NCI-H146 (cell line): ENCODE results near the gene AQP12B.

Experiments
- DNase-seq: peaks from one replicate; lab custom pipeline; 2025; lab: John Stamatoyannopoulos, UW

The AQP12B gene

DNA sequence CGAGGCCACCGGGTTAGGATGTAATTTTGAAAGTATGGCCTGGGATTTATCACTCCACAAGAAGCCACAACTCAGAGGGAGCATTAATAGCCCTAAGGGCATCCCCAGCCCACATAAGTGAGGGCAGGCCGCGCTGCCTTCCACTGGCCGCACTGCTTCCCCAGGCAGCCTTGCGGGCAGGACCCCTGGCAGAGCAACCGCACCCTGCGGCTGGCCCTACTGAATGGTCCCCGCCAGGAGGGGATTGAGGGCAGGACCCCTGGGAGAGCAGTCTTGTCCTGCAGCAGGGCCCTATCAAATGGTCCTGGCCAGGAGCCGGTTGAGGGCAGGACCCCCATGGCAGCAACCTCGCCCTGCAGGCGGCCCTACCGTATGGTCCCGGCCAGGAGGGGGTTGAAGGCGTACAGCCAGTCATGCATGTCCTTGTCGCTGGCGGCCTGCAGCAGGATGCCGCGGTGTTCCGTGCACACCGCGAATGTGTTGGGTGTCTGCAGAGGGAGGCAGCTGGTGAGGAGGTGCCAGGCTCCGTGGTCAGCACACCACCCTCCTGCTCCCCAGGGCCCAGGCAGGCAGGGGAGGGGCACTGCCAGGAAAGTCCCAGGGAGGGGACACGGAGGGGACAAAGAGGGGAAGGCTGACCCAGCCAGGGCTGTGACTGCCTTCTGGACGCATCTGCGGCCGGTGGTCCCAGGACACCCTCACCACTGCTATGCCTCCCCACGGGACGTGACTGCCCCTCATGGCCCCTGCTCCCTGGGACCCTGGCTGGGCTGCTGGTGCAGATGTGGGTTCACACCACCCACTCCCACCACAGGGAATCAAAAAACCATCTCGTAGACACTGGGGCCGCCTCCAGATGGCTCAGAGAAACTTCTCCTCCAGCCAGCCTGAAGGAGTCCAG, 35.2 kb upstream of the AQP12B start:
- no peak for DNase-seq

DNA sequence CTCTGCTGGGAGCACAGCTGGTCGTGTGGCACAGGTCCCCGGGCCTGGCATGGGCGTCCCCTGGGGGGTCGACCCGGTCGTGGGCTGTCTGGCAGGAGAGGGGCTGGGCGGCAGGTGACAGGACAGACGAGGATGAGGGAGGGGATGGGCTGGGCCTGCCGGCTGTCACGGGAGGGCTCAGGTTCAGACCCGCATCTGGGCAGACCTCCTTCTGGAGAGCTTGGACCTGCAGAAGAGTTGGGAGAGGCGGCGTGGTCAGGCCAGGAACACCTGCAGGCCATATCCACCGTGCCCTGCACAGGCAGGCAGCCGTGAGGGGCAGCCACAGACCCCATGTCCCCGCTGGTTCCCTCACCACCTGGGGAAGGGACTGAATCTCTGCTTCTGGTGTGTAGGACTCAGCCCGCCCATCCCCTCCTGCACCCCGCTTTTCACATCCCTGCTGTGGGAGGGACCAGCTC, 34.5 kb upstream of the AQP12B start:
- no peak for DNase-seq

GRCh38 chr2:240716130-240716798, 33.6 kb upstream of the AQP12B start:
- DNase-seq, result no peak

DNA sequence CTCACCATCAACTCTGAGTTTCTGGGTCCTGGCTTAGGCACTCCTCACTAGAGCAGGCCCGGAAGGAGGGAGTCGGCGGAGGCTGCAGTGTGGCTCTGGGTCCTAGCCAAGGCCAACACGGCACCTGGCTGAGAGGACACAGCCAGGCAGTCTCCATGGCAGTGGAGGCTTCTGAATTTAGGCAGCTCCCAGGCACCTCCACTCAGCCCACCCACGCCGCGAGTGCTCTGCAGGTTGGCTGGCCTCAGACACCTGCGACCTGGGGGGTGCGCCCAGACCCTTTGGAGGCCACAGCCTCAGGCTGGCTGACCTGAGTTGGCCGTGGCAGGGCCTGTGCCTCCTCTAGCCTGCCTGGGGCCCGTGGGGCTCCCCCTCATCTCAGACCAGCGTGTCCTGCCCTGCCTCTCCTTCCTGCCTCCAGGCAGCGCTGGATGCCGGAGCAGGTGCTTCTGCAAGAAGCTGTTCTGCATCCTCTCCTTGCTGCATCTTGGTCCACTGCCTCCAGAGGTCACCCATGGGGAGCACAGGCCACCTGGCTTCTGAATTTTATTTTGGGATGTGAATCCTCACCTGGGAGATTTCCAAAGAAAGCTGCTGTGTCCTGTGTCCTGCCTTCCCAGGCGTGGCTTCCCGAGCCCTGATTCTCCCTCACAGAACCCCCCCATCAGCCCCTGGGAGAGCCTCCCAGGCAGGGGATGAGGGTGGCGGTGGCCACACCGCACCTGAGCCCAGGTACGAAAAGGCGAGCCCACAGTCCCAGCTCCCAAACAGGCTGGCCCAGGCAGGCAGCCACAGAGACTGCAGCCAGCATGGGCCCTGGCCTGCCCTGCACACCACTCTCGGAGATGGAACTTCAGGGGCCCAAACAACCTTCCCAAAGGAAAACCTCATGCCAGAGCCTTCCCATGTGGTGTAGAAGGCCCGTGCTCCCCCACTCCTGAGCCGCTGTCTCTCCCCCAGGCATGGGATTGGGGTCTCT, 32.4 kb upstream of the AQP12B start:
- DNase-seq, result no peak

DNA sequence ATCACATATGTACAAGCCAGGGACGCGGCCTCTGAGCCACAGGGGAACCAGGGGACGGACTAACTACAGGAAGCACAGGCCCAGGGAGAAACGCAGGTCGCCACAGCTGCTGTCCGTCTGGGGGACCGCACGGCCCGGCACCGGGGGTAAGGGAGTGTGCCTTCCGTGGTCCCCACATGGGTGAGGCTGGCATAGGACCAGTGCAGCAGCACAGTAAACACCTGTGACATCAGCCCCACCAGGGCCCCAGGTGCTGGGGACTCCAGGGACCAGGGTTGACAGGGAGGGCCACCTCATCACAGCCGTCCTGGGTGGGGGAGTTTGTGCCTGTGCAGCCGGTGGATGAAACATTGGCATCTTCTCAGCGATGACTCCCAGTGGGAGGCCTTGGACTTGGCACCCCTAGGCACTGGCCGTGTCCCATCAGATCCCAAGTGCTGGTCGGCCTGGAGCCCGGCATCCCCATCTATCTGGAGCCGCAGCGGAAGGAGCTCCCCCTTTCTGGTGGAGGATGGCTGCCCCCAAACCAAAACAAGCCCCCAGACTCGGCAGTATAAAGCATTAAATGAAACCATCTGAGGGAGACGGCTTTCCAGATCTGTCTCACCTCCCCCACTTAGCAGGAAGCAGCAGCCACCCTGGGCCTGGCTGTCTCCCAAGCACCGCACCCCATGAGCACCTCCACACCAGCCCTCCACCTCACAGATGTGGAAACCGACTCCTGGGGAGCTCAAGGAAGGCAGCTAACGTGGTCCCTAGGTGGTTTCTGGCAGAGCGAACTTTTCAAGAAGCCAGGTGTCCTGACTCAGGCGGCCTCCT, 31.5 kb upstream of the AQP12B start:
- DNase-seq, result no peak

GRCh38 chr2:240713071-240713927, 30.6 kb upstream of the AQP12B start:
- no peak for DNase-seq

GRCh38 chr2:240712121-240712520, 29.4 kb upstream of the AQP12B start:
- no peak for DNase-seq

GRCh38 chr2:240711701-240712100, 29.0 kb upstream of the AQP12B start:
- no peak for DNase-seq

- no peak for DNase-seq
Observed at GRCh38 chr2:240711296-240711695, 28.6 kb upstream of the AQP12B start.

DNA sequence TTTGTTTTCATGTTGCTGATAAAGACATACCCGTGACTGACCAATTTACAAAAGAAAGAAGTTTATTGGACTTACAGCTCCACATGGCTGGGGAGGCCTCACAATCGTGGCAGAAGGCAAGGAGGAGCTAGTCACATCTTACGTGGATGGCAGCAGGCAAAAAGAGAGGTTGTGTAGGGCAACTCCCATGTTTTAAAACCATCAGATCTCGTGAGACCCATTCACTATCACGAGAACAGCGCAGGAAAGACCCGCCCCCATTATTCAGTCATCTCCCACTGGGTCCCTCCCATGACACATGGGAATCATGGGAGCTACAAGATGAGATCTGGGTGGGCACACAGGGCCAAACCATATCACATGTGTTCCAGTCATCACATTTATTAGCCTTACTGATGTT, 25.8 kb upstream of the AQP12B start:
- DNase-seq, result no peak

GRCh38 chr2:240707821-240708220, 25.1 kb upstream of the AQP12B start:
- DNase-seq, result no peak

DNA sequence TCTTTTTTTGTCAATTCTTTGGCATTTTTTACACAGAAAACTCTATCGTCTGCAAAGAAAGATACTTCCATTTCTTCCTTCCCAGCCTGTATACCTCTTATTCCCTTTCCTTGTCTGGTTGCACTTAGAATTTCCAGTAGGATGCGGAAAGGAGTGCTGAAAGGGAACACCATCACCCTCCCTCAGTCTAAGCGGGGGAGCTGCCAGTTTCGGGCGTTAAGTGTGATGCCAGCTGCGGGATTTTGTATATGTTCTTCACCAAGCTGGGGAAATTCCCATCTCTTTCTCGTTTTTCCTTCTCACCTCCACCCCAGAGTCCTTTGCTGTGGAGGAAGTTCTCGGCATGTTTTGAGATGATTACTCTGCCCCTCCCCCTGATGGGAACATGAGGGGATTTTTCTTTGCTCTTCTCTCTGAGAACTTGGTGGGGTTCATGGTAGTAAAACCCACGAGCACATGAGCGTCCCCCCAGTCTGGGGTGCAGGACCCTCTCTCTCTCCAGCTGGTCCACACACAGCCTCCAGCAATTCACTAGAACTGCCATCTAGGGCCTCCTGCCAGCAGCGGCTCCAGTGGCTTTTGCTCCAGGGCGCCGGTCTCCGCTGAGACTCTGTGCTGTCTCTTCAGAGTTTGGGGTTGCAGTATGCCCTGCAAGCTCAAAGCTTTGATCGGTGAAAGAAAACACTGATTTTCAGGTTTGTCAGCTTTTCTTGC, 24.5 kb upstream of the AQP12B start:
- DNase-seq, result no peak

DNA sequence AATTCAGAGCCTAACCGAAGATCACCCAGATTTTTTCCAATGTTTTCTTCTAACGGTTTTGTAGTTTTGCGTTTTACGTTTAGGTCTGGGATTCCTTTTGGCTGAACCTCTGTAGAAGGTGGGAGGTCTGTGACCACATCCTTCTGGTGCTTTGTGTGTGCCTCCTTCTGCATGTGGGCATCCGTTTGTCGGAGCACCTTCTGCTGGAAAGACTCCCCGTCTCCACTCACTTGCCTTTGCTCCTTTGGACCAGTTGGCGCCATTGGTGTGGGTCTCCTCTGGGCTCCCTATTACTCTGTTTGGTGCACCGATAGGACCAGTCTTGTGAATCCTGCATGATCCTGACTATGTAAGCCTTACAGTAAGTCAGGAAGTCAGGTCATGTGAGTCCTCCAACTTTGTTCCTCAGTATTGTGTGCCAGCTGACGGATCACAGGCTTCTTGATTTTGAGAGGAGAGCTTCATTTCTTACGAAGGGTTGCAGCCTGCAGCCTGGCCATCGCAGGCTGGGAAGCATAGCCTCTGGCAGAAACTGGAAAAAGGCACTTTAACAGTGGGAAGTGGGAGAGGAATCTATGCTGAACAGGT, 22.6 kb upstream of the AQP12B start:
- DNase-seq, result no peak

DNA sequence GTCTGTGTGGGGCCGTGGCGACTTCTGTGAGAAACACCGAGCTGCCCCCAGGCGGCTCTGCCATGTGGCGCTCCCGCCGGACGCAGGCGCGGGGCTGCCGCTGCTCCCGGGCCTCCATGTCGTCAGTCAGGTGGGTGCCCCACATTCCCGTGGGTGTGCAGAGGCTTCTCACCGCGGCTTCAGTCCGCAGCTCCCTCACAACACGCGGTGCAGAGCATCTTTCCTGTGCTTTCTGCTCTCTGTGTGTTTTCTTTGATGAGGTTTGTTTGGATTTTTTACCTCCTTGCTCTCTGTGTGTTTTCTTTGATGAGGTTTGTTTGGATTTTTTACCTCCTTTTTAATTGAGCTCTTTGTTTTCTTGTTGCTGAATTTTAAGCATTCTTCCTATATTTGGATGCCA, 22.0 kb upstream of the AQP12B start:
- no peak for DNase-seq

DNA sequence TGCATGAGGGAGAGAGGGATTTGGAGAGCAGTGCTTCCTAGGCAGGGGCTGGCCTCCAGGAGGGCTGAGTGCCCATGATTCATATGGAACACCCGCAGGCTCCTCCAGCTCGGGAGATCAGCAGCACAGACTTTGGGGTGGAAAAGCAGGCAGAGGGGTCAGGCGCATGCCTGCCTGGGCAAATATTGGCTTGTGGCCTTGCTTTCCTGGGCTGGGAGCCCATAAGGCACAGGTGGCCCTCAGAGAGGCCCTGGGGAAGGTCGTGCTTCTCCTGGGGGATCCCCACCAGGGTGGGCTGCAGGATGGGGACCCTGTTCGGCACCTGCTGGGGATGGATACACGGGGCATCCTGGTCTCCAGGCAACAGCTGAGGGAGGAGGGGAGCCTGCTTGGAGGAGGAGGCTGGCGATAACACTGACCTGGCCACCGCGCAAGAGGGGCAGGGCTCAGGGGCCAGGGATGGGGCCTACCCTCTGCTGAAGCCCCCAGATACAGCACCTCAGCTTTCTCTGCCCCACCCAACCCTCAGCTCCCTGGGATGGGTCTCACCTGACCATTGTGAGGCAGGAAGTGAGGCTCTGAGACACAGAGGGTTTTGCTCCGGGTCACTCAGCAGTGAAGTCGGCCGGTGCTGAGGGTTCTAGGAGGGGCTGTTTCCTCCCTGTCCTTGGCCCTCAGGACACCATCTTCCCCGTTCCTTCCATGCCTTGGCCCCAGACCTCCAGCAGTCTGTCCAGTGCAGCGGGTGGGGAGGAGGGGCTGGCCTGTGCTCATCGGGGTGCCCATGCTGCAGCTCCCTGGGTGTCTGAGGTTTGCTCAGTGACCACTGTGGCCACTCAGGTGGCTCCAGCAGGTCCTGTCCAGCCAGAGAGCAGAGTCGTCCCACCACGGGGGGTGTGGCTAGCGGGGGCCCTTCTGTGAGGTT, 21.0 kb upstream of the AQP12B start:
- DNase-seq, result no peak

- no peak for DNase-seq
Observed at GRCh38 chr2:240702640-240703011, 19.9 kb upstream of the AQP12B start.

GRCh38 chr2:240701736-240702639, 19.3 kb upstream of the AQP12B start:
- DNase-seq, result no peak
